HEK293 (cell line): ENCODE data around the gene APPBP2.

Experiments used
- GLI2 ChIP-seq: fragments of 450-650 bp; formaldehyde crosslinking; IDR thresholded peaks from 2 replicates; pipeline ENCODE4; 2017; ENCODE audit warnings: missing biosample characterization, missing genetic modification characterization, low read depth, borderline replicate concordance
- ZBTB17 ChIP-seq: fragments of 450-650 bp; formaldehyde crosslinking; IDR thresholded peaks from 2 replicates; pipeline ENCODE4 v1.5.1; 2016; ENCODE audit warnings: missing biosample characterization, missing genetic modification characterization
- ZNF335 ChIP-seq: fragments of 450-650 bp; formaldehyde crosslinking; conservative IDR thresholded peaks from 2 replicates; pipeline ENCODE4 v1.5.1; 2016; ENCODE audit warnings: missing biosample characterization, missing genetic modification characterization
- ZNF391 ChIP-seq: fragments of 450-650 bp; formaldehyde crosslinking; IDR thresholded peaks from 2 replicates; pipeline ENCODE4 v1.5.1; 2016; ENCODE audit warnings: low read depth, missing biosample characterization, missing genetic modification characterization, borderline replicate concordance
- ZNF416 ChIP-seq: fragments of 450-650 bp; formaldehyde crosslinking; IDR thresholded peaks from 2 replicates; pipeline ENCODE4 v1.5.1; 2016; ENCODE audit warnings: missing biosample characterization, missing genetic modification characterization
- ZNF561 ChIP-seq: fragments of 450-650 bp; IDR thresholded peaks from 2 replicates; pipeline ENCODE4 v1.5.1; 2018; ENCODE audit warnings: missing biosample characterization, missing genetic modification characterization, borderline replicate concordance
- ZNF701 ChIP-seq: fragments of 450-650 bp; formaldehyde crosslinking; IDR thresholded peaks from 2 replicates; pipeline ENCODE4 v1.5.1; 2016; ENCODE audit warnings: missing biosample characterization, missing genetic modification characterization
- ZSCAN23 ChIP-seq: fragments of 450-650 bp; formaldehyde crosslinking; IDR thresholded peaks from 2 replicates; pipeline ENCODE4 v1.5.1; 2016; ENCODE audit warnings: missing biosample characterization, missing genetic modification characterization
- TF ChIP-seq, protein P1 (sequence below): fragments of 450-650 bp; formaldehyde crosslinking; IDR thresholded peaks from 2 replicates; pipeline ENCODE4 v1.5.1; 2016; ENCODE audit warnings: missing biosample characterization, missing genetic modification characterization, low read depth
- TF ChIP-seq, protein P2 (sequence below): fragments of 450-650 bp; formaldehyde crosslinking; IDR thresholded peaks from 2 replicates; pipeline ENCODE4 v1.5.1; 2016; ENCODE audit warnings: missing biosample characterization, missing genetic modification characterization

DNA sequence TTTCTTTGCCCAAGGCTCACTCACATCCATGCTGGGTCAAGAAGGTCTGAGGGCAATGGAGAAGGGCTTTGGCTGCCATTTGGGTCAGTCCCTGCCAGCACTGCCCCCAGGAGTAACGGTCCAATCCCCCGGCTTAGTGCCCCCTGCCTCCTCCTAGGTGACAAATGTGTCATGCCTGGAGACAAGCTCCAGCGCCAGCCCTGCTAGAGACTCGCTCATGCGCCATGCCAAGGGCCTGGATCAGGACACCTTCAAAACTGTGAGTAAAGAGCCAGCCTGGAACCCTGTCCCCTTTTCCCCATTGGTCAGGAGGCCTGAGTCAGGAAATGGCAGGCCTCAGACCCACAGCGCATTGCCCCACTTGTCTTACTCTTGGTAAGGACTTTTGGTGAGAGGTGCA lies 100.4 kb downstream of the APPBP2 start:
- no peak for TF ChIP-seq ZNF701 (tag by site-specific recombination)
- TF ChIP-seq ZSCAN23 (tag by site-specific recombination) = no peak
- no peak for TF ChIP-seq ZNF335 (tag by site-specific recombination)
- TF ChIP-seq, protein P1, sequence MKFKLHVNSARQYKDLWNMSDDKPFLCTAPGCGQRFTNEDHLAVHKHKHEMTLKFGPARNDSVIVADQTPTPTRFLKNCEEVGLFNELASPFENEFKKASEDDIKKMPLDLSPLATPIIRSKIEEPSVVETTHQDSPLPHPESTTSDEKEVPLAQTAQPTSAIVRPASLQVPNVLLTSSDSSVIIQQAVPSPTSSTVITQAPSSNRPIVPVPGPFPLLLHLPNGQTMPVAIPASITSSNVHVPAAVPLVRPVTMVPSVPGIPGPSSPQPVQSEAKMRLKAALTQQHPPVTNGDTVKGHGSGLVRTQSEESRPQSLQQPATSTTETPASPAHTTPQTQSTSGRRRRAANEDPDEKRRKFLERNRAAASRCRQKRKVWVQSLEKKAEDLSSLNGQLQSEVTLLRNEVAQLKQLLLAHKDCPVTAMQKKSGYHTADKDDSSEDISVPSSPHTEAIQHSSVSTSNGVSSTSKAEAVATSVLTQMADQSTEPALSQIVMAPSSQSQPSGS (tag by site-specific recombination) = no peak
- TF ChIP-seq, protein P2, sequence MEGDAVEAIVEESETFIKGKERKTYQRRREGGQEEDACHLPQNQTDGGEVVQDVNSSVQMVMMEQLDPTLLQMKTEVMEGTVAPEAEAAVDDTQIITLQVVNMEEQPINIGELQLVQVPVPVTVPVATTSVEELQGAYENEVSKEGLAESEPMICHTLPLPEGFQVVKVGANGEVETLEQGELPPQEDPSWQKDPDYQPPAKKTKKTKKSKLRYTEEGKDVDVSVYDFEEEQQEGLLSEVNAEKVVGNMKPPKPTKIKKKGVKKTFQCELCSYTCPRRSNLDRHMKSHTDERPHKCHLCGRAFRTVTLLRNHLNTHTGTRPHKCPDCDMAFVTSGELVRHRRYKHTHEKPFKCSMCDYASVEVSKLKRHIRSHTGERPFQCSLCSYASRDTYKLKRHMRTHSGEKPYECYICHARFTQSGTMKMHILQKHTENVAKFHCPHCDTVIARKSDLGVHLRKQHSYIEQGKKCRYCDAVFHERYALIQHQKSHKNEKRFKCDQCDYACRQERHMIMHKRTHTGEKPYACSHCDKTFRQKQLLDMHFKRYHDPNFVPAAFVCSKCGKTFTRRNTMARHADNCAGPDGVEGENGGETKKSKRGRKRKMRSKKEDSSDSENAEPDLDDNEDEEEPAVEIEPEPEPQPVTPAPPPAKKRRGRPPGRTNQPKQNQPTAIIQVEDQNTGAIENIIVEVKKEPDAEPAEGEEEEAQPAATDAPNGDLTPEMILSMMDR (tag by site-specific recombination) = no peak
- TF ChIP-seq ZNF391 (tag by site-specific recombination) = no peak
- no peak for TF ChIP-seq GLI2
- no peak for TF ChIP-seq ZBTB17 (tag by site-specific recombination)
- no peak for TF ChIP-seq ZNF416 (tag by site-specific recombination)
- no peak for TF ChIP-seq ZNF561 (tag by site-specific recombination)
